ENCODE results near the gene TTLL6.
"Not testable (repeated sequence)": the region's sequence is repeated elsewhere in the genome, so short reads cannot be mapped to it uniquely, and the experiment has no call there.

Gene TTLL6

DNA sequence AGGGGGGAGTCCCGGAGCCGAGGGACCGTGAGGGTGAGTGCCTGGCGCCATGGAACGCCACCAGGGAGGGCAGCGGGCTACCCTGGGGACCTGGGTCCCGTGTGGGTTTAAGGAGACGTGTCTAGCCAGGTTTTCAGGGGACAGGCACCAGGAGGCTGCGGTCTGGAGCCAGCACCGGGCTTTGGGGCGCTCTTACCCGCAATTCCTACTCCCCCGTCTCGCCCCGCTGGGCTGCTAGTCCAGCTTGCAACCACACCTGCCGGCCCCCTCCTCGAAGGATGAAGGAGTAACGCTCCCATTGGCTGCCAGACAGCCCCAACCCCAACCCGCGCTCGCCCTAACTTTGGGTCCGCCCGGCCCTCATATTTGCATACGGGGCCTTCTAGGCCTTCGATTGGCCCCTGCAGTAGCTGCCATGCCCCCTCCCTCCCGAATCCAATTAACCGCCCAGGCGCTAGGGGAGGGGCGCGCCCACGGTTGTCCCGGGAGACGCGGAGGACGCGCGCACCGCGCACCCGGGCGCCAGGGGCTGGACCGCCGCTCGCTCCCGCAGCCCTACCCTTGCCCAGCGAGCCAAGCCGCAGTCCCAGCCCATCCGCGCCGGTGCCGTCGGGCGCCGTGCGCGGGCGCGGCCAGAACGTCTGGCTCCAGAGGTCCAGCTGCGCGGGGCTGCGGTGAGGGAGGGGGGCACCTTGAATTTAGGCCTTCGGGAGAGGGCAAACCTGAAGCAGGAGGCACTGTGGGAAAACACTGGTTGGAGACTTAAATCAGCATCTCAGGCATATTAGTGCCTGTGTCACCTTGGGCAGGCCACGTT, at the start of gene TTLL6:
TTLL6 (minus strand) TSS at position 456 of the 817 bp plus-strand sequence; CDS start at position 299, 157 bp downstream.
- DNase-seq: peak; percentile 84

DNA sequence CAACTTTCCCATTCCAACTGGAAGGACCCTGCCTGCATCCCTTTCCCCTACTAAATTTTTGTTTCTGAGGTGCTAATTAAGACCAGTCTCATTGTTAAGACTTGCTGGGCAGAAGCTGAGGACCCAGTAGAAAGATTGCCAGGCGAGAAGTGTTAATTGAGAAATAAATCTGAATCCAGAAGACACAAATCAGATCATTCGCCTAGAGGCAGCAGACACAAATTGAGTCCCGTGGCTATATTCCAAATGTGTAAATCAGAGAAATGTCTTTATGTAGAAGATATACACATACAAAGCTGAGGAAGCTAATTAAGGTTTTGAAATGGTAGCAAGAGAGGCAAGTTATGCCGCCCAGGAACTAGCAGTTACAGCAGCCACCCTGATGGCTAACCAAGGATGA, 43.4 kb upstream of the TTLL6 start:
- DNase-seq: no peak

DNA sequence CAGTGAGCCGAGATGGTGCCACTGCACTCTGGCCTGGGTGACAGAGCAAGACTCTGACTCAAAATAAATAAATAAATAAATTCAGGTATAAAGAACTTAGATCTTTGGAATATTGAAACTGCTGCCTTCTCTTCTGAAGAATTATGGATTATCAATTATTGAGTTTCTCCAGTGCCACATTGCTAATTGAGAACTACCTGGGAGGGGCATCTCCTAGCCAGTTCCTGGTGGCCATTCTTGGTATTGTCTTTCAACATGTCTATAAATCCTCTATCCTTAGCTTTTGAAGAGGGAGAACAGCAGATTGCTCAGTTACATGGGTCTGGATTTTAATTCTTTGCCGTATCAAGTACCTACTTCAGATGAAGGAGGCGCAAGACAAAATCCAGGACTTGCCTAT, 43.0 kb upstream of the TTLL6 start:
- DNase-seq: no peak

DNA sequence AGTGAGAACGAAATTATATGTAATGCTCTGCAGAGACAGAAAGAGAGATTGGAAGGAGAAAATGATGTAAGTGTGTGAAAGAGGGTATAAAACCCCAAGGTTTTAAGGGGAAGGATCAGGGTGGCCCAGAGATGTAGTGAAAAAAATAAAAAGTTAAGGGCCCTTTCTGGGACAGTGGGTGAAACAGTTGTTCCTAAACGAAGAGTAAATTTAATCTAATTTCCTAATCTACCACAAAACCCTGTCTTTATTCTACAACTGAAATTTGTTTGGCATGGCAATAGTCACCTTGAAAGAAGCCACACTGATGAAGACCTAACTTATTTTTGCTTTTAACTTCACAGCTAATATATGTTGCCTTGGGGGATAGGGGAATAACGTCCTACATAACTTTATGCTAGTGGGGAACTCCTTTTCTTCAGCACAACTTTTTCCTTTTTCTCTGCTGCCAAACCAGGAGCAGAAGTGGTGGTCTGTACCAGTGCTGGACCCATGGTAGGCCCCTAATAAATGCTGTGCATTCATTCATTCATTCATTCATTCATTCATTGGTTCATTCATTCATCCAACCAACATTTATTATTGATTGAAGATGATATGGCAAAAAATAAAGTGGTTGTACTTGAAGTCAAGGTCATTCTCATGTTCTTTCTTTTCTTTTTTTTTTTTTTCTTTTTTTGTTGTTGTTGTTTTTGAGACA, 39.2 kb upstream of the TTLL6 start:
- no peak for DNase-seq

DNA sequence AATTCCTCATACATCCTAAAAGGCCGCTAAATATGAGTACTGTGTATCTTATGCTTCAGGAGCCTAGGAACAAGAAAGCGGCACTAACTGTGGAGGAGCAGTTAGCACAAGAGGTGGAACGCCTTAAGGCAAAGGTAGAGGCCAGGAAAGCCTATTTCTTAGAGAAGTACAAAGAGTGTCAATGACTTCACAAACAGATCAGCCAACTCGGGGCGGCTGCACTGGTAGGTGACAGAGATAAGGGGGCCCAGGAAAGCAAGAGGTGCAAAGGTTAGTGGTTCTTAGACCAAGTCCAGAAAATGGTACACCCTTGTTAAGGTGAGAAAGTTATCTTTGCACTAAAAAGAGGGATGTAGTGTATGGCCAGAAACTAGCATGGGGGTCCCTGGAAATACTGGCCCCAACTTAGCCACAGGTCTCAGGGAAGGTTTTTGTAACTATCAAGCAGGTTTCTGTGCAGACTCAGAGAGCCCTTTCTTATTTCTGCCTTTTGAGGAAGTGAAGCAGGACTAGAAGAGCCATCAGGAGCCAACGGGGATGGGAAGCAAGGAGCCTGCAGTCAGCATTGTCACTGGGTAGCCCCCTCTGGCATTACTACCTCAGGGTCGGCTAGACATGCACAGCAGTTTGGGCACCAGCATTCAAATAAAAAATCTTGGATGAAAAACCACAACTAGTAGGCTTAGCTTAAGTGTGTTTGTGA, 37.9 kb upstream of the TTLL6 start:
- DNase-seq: no peak

DNA sequence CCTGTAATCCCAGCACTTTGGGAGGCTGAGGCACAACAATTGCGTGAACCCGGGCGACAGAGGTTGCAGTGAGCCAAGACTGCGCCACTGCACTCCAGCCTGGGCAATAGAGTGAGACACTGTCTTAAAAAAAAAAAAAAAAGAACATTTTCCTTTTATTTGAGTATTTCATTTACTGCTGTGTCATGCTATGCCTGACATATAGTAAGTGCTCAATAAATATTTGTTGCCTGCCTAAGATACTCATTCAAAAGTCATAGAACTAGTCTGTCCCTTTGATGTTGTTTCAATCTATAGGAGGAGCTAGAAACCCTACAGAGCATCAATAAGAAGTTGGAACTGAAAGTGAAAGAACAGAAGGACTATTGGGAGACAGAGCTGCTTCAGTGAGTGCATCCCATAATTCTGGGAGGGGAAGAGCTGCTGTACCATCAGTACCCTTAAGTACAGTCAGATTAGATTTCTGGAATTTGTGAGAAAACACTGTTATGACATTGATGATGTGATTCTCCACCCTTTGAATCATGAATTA, 33.8 kb upstream of the TTLL6 start:
- DNase-seq: peak; percentile 27

DNA sequence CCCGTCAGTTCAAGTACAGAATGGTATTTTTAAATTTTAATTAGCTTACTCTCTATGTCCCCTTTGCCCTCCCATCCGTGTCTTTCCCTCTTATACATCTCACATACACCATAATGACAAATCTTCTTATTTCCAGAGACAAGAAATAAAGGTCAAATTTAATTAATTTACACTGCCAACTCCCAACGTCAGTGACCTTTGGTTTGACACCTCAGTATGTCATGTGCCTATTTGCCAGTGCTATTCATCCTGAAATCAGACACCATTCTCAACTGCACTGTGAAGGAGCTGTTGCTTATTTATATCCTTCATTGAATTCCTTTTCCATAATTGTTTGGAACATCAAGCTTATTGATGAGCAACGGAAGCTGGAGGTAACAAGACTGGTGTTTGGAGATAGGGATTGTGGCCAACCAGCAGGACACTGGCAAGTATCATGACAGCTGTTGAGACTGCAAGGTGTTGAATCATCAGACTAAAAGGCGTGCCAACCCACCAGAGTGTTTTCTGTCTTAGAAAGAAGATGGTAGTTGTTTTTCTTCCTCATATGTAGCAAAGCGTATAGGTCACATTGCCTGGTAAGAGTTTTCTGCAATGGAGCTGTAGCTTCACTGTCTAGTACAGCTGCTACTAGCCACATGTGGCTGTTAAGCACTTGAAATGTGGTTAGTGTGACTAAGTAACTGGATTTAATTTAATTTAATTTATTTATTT, 26.3 kb upstream of the TTLL6 start:
- no peak for DNase-seq

DNA sequence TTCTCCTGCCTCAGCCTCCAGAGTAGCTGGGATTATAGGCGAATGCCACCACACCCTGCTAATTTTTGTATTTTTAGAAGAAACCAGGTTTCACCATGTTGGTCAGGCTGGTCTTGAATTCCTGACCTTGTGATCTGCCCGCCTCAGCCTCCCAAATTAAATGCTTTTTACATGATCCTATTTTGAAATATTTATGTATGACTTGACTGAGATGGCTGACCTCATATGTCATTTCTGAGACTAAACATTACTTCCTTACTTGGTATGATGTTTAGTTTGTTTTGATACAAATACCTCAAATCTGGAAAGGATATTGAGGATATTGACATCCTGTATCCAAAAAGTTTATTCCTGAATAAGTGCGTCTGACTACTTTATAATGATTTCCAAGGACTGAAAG, 25.7 kb upstream of the TTLL6 start:
- DNase-seq: no peak

DNA sequence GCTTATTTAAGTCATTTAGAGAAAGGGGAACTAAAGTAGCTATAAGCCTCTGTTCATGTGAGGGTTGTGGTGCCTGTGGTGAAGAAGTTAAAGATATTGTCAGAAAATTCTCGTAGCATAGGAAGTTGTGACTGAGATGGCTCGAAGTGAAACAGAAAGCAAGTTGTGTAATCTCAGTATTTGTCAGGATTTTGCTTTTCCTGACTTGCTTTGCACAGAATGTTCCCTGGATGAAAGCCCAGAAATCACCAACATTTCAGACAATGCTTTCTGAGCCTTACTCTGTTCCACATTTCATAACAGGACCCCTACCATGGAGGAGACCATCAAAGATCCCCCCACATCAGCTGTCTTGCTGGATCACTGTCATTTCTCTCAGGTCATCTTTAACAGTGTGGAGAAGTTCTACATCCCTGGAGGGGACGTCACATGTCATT, 24.4 kb upstream of the TTLL6 start:
- DNase-seq: peak; percentile 69

DNA sequence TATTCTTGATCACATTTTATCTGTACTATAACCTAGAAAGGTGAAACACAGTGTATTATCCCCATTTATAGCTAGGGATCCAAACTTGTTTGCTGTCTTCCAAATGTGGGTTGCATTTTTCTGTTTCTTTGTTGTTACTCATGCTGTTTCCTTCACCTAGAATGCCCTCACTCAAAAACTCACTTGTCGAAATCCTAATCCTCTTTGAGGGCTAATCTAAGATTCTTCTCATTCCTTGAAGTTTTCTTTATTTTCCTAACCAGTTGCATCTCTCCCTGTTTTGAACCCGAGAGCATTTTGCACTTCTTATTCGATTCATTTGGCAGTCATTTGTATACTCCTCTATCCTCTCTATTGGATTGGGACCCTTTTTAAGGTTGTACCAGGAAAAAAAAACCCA, 23.4 kb upstream of the TTLL6 start:
- no peak for DNase-seq

DNA sequence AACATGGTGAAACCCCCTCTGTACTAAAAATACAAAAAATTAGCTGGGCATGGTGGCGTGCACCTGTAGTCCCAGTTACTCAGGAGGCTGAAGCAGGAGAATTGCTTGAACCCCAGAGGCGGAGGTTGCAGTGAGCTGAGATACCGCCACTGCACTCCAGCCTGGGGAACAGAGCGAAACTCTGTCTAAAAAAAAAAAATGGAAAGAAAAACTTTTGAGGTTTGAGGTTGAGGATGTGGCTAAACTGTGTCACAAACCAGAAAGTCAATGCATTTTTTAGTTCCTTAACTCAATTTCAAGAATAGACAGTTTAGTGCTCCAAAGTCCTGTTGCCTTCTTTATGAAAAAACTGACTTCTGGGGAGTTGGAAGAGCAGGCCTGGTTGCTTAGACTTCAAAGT, 20.4 kb upstream of the TTLL6 start:
- DNase-seq: peak; percentile 58

DNA sequence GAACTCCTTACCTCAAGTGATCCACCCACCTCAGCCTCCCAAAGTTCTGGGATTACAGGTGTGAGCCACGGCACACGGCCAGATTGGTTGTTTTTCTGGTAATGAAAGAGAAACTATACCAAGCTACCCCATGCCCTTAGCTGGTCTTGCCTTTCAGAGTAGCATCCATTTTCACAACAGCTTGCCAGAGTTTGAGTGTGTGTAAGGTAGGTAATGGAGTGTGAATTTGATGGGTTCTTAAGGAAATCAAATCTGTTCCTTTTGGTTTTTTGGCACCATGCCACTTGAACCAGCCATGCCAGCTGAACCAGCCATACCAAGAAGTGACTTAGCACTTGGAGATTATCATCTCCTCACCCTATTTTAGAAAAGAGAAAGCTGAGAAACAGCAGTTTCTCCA, 18.9 kb upstream of the TTLL6 start:
- DNase-seq: peak; percentile 26

DNA sequence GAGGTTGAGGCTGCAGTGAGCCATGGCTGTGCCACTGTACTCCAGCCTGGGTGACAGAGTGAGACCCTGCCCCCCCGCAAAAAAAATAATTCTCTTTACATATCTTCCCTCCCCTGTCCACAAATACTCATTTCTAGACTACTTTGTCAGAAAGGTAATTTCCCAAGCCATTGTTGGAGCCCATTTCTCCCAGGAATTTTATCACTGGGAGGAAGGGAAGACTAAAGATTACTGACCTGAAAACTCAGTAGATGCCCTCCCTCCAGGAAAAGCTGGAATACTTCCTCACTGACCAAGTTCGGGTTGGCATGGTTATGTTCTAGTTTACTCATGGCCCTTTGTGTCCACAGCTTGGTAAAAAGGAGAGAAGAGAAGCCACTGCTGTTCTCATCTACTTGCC, 17.9 kb upstream of the TTLL6 start:
- no peak for DNase-seq

DNA sequence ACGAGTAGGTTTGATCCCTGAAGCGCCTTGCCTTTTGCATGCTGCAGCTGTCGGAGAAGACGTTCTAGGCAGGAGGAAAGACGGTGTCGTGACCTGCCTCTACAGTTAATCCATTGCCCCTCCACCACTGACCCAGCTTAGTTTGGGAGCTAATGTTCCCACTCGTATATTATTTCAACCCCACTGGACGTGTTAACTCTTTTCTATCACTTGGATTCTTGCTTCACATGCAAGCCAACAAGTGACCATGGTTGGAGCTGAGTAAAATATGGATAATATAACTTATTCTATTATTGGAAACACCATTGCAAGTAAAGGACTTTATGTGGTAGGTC, 14.5 kb upstream of the TTLL6 start:
- DNase-seq: no peak

DNA sequence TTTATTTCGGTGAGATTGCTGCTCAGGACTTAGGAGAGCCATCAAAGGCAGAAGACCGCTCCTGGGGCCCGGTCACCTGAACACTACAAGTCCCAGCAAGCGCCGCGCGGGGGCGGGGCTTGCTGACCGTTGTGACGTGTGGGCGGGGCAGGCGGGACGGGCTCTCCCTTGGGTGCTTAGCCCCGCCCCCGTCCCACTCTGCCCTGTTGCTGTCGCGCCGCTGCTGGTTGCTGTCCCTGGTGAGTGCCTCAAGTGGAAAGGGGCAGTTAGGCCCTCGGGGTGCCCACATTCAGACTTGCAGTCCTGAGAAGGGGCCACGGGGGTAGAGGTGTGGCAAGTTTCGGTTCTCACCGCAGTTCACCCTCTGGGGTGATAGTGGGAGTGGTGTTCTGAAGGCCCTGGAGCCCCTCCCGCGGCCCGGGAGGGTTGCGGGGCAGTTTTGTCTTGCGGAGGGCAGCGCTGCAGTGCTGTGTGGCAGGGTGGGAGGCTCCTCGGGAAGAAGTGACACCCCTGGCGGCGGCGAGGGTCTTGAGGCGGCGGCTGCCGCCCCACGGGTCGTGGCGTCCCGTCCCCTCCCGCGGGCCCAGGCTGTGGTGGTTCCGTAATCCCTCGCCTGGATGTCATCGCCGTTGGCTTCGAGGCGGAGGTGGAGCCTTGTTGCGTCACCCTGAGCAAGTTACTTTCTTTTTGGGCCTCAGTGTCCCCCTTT, 14.0 kb upstream of the TTLL6 start, which contains the start of gene CALCOCO2:
CALCOCO2 (plus strand) TSS at position 196 of the 709 bp plus-strand sequence. CDS start 10,673 bp downstream, outside the sequence.
- peak; percentile 91 for DNase-seq

DNA sequence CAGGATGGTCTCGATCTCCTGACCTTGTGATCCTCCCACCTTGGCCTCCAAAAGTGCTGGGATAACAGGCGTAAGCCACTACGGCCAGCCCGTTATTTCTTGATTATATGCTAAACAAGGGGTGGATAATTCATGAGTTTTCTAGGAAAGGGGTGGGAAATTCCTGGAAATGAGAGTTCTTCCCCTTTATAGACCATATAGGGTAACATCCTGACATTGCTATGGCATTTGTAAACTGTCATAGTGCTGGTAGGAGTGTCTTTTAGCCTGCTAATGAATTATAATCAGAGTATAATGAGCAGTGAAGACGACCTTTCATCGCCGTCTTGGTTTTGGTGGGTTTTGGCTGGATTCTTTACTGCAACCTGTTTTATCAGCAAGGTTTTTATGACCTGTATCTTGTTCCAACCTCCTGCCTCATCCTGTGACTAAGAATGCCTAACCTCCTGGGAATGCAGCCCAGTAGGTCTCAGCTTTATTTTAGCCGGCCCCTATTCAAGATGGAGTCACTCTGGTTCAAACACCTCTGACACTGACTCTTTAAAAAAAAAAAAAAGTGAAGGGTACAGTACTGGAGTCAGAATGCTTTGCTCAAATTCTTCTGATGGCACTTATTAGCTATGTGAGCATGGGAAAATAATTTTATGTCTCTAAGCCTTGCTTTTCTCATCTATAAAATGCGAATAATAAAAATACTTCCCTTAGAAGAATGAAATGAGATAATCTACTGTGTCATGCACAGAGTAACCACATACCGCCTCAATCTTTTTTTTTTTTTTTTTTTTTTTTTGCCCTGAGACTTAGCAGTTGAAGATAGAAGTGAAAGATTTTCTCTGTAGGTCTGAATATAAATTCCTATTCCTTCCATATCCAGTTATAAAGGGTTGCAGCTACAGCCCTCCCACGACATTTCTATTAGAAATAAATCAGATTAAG, 8.7 kb upstream of the TTLL6 start:
- no peak for DNase-seq

DNA sequence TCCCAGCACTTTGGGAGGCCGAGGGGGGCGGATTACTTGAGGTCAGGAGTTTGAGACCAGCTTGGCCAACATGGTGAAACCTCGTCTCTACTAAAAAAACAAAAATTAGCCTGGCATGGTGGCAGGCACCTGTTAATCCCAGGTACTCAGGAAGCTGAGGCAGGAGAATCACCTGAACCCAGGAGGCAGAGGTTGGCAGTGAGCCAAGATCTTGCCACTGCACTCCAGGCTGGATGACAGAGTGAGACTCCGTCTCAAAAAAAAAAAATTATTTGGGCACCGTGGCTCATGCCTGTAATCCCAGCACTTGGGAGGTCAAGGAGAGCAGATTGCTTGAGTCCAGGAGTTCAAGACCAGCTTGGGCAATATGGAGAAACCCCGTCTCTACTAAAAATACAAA, 3.9 kb upstream of the TTLL6 start:
- not testable (repeated sequence) for DNase-seq

DNA sequence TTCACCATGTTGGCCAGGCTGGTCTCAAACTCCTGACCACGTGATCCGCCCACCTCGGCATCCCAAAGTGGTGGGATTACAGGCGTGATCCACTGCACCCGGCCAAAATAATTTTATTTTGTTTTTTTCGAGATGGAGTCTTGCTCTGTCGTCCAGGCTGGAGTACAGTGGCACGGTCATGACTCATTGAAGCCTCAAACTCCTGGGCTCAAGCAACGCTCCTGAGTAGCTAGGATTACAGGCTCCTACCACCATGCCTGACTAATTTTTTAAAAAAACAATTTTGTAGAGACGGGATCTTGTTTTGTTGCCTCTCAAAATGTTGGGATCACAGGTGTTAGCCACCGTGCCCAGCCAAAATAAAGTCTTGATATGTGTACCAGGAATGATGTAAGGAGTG, 2.4 kb upstream of the TTLL6 start:
- no peak for DNase-seq

DNA sequence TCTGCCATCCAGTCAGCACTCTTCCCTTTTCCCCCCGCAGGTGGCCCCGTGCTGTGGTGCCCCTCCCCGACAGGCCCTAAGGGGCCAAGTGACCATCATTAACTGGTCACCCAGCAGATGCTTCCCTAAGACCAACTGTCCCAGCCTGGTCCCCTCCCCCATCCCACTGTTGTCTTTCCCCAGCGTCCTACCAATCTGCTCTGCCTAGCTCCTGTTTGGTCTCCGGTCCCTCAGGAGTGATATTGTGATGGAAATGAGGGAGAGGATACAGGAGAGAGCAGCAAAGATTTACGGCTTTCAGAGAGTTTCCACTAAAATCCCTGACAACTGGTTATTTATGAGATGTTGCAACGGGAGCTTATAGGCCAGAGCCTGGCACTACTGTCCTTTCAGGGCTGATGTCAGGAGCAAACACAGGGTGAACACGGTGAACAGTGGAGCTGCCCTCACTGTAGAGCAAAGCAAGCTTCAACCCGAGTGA, 1.4 kb upstream of the TTLL6 start:
- DNase-seq: no peak

DNA sequence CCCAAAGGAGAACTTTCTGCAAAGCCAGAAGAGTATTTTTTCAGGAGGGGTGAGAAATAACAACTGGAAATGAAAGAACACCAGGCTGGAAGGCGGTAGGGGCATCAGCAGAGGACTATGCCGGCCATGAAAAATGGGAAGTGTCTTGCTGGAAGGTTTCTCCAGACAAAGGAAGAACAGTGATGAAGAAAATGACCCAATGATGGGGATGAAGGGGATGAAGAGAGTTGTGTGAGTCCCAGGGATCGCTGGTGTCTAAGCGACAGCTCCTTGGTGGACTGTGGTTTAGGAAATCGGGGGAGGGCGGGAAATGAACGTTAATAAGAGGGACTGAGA, 623 bp downstream of the TTLL6 start:
- no peak for DNase-seq

DNA sequence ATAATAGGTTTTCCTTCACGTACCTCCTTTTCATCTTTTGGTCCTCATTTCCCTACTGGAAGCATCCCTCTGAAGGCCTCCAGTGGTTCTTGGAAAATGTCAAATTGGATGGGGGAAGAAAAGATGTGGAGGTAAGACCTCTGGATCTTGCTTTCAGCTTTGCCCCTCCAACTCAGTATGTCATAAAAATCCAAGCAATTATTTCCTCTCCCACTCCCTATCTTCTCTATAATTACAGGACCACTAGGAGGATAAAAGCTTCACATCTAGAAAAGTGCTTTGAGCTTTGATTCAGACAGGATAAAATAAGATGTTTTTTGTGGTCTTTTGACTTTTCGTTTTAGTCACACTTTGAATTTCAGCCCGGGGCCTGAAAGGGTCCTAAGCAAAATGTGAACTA, 1.7 kb downstream of the TTLL6 start:
- no peak for DNase-seq

Measured in CD4-positive, alpha-beta T cell treated with Interleukin-17A for 1 hour (primary cell).